ENCODE results near the gene ZNF488. TPM values are rescaled to one million over a fixed set of nuclear protein-coding genes. Genes with fewer than 3 reads are reported as not detected.

ZNF488 gene
- total RNA-seq, 1 donor: 0.18 TPM

GRCh38 chr10:47378606-47379444 lies 5.3 kb downstream of the ZNF488 start:
- no peak for DNase-seq (ENCODE audit: low read depth)
- H3K4me3 ChIP-seq (ENCODE audit: low read depth, low read length): no peak overlapping the region
- no peak for TF ChIP-seq CTCF (IDR thresholded peaks at IDR 0.05; ENCODE audit: insufficient read depth, low read length)

GRCh38 chr10:47378183-47378510 lies 5.9 kb downstream of the ZNF488 start:
- TF ChIP-seq CTCF (IDR thresholded peaks at IDR 0.05; ENCODE audit: insufficient read depth, low read length): no peak
- H3K4me3 ChIP-seq (ENCODE audit: low read depth, low read length): no peak overlapping the region
- no peak for DNase-seq (ENCODE audit: low read depth)

GRCh38 chr10:47376522-47377220 lies 7.4 kb downstream of the ZNF488 start:
- no peak overlapping the region for H3K4me3 ChIP-seq (ENCODE audit: low read depth, low read length)
- no peak for DNase-seq (ENCODE audit: low read depth)

GRCh38 chr10:47374611-47375536 lies 9.2 kb downstream of the ZNF488 start:
- peak; percentile 89 for DNase-seq (ENCODE audit: low read depth)
- TF ChIP-seq CTCF (IDR thresholded peaks at IDR 0.05; ENCODE audit: insufficient read depth, low read length): peak; percentile 39
- no peak overlapping the region for H3K4me3 ChIP-seq (ENCODE audit: low read depth, low read length)

More at GRCh38 chr10:47376522-47377220, 7.4 kb downstream of the ZNF488 start:
- TF ChIP-seq CTCF (IDR thresholded peaks at IDR 0.05; ENCODE audit: insufficient read depth, low read length): no peak

- TF ChIP-seq CTCF (IDR thresholded peaks at IDR 0.05; ENCODE audit: insufficient read depth, low read length): no peak
- DNase-seq (ENCODE audit: low read depth): no peak
- no peak overlapping the region for H3K4me3 ChIP-seq (ENCODE audit: low read depth, low read length)
Observed at GRCh38 chr10:47372726-47373125, 11.4 kb downstream of the ZNF488 start.

- DNase-seq (ENCODE audit: low read depth): no peak
- no peak overlapping the region for H3K4me3 ChIP-seq (ENCODE audit: low read depth, low read length)
- no peak for TF ChIP-seq CTCF (IDR thresholded peaks at IDR 0.05; ENCODE audit: insufficient read depth, low read length)
Observed at GRCh38 chr10:47371629-47372485, 12.2 kb downstream of the ZNF488 start.
